Measurements from ENCODE around the gene PROX2.
A peak's percentile ranks its signal among the peaks of the same experiment; 100 is the strongest.

PROX2 gene, protein sequence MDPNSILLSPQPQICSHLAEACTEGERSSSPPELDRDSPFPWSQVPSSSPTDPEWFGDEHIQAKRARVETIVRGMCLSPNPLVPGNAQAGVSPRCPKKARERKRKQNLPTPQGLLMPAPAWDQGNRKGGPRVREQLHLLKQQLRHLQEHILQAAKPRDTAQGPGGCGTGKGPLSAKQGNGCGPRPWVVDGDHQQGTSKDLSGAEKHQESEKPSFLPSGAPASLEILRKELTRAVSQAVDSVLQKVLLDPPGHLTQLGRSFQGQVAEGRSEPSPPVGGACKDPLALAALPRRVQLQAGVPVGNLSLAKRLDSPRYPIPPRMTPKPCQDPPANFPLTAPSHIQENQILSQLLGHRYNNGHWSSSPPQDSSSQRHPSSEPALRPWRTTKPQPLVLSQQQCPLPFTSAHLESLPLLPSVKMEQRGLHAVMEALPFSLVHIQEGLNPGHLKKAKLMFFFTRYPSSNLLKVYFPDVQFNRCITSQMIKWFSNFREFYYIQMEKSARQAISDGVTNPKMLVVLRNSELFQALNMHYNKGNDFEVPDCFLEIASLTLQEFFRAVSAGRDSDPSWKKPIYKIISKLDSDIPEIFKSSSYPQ

DNA sequence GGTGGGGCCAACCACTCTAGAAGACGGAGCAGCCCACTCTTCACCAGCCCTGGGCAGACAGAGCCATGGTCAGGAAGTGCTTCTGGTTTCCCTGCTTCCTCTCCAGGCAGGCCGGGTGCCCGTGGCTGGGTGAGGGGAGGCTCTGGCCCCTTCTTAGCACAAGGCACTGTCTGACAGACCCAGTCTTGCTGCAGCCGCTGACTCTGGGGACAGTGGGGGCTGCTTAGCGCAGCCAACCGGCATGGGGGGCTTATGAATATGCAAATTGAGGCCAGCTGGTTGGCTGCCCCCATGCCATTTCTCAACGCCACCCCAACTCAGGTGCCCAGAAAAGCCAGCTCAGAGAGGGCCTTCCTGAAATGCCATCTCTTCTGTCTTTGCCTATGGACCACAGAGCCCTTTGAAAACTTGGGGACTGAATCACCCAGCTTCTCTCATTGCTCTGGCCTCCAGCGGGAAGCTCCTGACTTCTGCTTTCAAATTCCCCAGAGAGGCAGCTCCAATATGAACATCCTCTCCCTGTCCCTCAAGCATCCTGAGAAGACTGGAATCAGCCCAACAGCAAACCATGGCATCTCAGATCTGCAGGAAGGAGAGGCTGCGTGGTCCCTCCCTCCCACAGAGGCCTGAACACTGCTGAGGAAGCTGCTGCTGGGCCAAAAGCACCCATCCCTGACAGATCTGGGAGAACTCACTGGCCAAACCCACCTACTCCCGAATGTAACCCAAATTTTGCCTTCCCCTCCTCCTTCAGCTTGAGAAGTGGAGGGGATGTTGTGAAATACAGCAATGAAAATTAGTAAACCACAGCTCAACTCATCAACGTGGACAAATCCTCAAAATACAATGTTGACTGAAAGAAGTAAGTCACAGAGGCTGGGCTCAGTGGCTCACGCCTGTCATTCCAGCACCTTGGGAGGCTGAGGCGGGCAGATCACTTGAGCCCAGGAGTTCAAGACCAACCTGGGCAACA lies at the start of gene PROX2:
TSS of gene PROX2 (minus strand) at position 205 of the 973 bp plus-strand sequence. CDS start 12,311 bp downstream, outside the sequence.
- no peak for DNase-seq

DNA sequence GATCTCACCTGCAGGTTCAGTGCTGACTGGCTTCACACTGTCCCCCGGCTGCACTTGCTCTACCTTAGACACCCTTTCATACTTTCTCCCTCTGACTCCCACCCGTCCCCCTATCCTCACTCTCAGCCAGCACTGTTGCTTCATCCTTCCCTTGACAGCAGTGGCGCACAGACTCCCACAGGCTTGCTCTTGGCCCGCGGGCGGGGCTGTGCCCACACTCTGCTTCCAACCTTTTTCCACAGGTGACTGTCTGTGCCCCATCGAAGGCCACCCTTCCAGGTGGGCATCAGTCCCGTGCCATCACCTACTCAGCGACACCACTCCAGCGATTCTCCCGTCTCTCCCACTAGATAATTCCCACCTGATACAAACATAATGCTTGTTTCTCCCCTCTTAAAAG lies 48.1 kb upstream of the PROX2 start:
- no peak for DNase-seq

DNA sequence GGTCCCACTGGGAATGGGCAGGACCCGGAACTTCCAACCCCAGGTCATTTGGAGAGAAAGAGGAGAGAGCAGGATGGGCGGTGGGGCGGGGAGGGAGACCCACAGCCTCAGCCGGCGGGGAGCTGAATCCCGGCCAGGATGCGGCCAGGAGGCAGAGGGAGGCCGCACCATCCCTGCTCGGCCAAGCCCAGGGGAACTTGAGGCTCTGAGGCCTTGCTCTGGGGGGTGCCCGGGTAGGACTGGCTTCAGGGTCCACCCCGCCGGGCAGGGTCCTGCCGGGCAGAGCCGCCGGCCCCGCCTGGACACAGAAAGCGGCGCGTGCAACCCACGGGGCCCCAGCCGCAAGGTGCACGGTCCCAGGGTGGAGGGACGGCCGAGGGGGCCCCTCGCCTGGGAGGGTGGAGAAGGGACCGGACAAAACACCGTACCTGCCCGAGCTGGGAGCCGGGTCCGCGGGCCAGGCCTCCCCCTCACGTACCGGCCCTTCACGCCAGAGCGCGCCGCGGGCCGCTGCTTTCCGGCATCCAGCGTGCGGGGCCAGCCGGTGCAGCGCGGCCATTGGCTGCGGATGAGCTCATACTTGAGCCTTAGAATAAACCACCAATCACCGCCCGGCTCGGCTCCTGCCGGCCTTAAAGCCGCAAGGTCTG lies 46.9 kb upstream of the PROX2 start, which contains the start of gene RPS6KL1:
TSS of gene RPS6KL1 (minus strand) at position 509 of the 650 bp plus-strand sequence. CDS start 1,719 bp downstream, outside the sequence.
- DNase-seq = peak; percentile 9

DNA sequence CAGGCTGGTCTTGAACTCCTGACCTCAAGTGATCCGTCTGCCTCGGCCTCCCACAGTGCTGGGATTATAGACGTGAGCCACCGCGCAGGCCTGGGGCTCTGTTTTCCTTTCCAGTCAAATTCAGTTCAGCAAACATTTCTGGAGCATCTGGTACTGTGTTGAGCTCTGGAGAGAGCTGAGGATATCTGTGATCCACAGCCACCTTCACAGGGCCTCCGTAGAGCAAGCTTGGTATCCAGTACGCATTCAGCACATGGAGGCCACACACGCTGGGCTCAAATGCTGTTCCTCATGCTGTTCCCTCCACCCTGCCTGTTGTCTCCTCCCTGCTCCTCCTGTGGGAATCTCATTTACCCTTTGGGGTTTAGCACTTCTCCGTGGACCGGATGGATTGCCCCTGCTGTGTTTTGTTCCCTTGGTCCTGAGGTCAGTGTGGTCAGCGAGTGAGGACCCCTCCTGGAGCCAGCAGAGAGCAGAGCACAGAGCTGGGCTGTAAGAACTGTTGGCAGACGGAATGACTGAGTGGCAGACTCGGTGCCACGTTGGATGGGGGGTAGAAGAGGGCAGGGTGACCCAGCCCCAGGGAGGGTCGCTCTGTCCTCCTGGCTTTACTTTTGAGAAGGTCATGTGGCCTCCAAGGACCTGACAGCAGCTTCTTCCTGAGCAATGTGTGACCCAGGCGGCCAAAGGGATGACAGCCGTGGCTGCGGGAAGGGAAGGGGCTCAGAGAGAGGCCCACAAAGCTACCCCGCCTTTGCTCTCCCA lies 46.2 kb upstream of the PROX2 start:
- no peak for DNase-seq

DNA sequence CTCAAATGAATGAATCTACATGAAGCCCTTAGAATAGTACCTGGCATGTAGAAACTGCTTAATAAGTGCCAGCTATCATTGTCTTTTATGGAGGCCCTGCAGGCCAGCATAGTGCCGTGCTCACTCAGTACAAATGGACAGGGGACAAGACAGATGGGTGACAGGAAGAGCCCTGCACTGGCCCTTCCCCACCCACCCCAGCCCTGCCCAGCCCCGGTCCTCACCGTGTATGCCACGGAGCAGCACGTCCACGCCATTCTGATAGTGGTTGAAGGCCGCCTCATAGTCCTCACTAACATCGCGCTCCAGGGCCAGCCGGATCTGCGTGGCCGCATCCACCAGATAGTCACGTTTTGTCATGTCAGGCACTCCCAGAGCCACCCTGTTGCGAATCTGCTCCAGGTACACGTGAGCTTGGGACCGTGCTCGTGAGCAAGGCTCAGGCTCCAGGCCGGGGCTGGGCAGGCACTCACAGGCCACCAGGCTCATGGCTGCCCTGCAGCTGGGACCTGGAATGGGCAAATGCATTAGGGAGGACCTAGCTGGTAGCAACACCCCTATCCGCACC lies 45.2 kb upstream of the PROX2 start:
- DNase-seq = no peak

DNA sequence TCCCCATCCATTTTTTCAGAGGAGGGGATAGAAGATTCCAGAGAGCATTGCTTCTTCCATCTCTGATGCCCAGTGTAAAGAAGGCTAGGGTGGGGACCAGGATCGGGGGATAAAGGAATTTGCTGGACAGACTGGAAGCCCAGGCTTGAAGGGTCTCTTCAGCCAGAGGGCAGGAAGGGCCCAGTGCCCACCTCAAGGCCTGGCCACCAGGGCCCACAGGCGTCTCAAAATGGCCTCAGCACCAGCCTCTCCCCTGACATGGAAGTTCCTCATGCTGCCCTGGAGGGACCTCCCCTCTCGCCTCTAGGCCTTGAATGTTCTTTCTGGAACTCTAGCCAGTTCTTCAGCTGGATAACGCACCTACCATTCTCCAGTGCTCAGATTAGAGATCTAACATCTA lies 44.3 kb upstream of the PROX2 start:
- DNase-seq = no peak

DNA sequence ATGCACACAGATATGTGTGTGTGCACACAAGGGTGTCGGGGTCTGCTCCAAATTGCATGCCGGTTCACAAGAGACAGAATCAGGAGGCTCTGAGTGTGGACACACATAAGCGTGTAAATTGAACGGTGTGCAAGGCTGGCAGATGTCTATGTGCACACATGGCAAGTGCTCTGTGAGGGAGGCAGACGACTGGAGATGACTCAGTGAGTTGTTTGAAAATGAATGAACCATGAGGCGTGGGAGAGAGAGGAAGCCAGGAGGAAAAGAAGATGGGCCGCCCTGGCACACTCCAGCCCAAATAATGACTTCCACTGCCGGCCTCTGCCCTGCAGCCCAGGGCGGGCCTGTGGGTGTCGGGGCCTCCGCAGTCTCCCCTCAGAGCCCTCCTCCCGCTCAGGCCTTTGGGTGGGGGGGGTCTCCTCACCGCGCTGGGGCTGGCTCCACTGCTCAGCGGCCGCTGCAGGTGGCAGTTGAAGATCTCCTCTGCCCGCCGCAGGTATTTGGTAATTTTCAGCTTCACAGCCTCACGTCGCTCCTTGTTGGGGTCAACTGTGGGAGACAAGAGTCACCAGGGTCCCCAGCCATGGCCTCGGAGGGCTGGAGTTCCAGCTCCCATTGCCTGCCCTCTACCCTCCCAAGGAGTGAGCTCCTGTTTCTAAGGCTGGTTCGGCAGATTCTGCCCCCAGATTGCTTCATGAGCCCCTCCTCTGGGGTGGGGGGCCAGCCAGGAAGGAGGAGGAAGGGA lies 43.6 kb upstream of the PROX2 start:
- DNase-seq = no peak

DNA sequence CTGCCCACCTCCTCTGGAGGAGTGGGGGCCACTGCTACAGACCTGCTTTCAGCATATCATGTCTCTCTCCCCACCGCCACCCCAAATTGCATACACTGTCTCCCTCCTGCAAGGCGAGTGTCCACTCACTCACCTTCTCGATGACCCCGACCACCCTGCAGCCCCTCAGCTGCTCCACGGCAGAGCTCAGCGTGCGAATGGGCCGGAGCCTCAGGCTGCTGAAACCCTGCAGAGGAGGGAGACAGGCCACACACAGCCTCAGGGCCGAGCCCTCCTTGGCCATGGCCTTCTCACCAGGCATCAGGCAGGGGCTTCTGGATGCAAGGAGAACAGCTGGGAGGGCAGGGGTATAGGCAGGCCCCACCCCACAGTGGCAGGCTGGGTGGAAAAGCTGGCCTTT lies 42.4 kb upstream of the PROX2 start:
- DNase-seq = no peak

DNA sequence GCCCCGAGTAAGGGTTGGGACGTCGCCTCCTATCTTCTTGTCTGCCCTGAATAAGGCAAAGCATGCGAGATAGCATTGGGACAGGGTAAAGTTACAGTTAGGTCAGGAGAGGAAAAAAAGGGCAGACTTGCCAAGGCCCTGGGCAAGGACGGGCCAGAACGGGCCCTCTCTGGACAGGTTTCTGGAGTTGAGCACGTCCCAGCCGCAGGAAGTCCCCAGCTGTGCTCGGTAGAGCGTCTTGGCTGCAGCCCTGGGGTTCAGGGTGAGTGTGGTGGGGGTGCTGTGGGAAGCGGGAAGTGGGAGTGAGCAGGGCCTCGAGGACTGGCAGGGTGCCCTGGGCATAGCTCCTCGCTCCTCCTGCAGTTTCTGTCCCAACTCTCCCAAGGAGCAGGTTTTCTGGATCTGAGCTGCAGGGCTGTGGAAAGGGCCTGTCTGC lies 41.7 kb upstream of the PROX2 start:
- DNase-seq = no peak

DNA sequence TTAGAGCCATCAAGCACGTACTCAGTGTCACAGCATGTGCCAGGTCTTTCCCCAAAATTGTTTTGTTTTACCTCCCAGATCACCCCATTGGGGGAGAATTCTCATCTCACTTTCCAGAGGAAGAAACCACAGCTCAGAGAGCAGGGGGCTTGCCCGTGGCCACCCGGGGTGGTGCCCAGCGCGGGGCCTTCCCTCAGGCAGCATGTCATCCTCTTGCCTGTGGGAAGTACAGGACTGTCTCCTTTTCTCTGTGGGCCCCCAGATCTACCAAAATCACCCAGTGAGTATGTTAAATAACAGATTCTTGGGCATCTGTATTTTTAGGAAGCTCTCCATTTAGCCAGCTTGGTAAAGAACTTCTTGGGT lies 41.2 kb upstream of the PROX2 start:
- no peak for DNase-seq

DNA sequence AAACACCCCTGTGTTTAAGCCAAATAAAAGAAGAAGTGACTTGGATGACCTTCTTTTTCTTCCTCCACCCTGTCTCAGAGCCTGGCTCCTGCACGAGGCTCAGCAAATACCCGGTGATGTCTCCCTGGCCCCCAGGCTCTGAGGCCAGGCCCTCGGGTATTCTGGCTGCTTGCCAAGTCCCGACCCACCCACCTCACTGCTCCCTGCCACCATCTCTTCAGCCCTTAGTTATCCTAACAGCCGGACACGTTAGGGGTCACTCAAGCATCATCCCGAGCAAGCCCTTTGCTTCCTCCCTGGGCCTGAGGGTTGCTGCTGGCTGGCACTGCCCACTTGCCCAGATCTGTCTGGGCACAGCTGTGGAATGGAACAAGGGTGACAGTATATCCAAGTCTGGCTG lies 39.9 kb upstream of the PROX2 start:
- DNase-seq = no peak

DNA sequence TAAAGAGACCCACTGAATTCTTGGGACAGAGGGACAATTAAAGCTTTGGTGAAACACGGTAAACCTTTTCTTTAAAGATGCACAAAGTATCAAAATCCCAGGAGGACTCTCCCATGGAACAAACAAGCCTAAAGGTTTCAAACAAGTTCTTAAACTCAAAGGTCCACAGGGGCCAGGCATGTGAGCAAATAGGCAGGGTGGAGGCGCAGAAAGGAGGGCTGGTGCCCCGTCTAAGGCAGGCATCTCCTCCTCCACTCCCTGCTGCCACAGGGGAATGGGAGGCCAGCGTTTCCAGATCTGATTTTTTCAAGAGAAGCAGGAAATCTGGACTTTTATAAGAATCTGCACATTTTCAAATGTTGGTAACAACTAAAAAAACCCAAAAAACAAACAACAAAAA lies 39.5 kb upstream of the PROX2 start:
- no peak for DNase-seq

DNA sequence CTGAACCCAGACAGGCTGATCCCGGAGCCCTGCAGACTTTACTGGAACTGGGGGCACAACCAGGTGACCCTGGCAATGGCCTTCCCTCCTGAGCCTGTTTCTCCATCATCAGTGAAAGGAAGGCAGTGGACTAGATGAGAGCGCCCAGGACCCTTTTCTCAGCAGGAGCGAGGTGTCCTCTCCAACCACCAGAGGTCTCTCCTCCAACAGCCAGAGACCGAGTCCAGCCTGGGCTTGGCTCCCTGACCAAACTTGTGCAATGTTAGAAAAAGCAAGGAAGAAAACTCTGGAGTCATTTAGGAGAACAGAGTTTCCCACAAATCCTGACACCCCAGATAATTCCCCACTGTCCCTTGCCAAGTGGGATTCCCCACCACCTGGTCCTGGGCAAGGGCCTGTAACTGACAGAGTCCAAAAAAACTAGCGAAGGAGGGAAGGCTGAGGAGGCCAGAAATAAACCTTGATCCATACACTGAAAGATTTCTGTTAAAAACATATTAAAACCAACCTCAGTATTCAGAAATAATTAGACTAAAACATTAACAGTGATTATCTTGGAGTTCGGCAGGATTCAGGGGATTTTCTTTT lies 38.1 kb upstream of the PROX2 start:
- DNase-seq = no peak

DNA sequence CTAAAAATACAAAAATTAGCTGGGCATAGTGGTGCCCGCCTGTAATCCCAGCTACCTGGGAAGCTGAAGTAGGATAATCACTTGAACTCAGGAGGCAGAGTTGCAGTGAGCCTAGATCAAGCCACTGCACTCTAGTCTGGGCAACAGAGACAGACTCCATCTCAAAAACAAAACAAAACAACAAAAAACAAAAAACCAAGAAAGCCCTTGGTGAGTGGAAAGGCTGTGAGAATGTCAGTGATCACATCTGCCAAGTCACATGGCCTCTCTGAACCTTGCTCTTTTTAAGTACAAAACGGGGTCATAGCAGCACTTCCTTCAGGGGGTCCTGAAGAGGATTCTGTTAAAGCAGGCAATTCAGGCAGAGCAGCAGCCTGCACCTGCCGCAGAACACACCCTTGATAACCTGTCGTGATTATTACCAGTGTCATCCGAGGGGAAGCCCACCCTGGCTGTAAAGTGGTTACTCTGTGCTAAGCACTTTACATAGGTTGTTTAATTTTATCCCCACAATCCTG lies 37.5 kb upstream of the PROX2 start:
- no peak for DNase-seq

DNA sequence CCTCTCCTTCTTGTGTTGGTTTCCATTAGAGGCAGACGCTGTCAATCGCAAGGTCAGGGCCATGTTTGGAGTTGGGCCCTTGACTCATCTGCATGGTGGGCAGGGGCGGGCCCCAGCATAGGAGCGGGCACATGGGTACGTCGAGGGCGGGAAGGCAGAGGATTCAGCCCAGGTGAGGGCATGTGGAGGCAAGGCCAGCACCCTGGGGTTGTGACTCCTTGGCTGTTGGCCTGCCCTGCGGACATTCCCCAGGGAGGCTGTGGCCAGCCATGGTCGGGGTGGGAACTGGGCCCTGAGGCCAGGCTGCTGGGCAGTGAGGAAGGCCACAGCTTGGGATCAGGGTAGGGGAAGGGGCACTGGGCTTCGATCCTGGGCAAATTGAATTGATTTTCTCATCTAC lies 36.9 kb upstream of the PROX2 start:
- no peak for DNase-seq

DNA sequence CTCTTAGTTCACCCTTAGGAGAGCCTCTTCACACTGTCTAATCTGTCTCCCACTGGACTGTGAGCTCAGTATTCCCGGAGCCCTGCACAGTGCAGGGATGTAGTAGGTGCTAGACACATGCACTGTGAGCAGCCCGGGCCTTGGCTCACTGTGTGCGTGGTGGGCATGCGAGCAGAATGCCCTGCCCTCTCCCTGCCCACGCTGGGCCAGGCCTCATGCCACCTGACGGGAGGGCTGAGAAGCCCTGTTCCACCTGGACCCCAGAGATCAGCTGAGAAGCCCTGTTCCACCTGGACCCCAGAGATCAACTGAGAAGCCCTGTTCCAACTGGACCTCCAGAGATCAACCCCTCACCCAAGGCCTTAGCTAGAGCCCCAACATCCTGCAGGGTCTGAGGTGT lies 36.2 kb upstream of the PROX2 start:
- no peak for DNase-seq

DNA sequence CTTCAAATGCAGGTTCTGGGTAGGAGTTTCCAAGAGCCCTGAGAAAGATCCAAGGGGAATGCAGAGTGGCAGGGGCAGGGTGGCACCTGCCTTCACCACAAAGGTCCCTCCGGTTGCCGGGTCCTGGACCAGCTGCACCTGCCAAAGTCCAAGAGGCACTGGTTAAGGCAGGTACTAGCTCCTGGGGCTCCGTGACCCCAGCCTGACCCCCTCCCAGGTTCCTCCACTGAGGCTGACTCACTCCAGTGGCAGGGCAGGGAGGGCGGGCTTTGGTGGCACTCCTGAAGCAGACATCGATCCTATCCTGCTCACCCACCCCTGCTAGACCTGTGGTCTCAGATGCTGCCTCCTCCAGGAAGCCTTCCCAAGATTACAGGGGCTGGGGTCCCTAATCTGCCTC lies 35.8 kb upstream of the PROX2 start:
- no peak for DNase-seq

DNA sequence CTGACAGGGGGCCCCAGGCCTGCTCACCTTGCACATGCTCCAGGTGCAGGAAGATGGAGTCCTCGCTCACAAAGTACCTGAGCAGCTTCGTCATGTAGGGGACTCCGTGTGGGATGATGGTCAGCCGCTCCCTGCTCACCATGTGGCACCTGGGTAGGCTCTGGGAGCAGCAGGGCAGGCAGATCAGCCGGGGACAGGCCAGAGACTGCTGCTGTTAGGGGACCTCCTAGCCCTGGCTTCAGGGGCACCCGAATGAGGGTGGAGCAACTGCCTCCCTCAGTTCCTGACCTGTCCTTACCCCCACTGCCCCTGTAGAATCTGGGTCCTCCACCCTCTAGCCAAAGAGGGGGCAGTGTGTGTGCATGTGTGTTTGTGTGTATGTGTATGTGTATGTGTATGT lies 35.3 kb upstream of the PROX2 start:
- no peak for DNase-seq

DNA sequence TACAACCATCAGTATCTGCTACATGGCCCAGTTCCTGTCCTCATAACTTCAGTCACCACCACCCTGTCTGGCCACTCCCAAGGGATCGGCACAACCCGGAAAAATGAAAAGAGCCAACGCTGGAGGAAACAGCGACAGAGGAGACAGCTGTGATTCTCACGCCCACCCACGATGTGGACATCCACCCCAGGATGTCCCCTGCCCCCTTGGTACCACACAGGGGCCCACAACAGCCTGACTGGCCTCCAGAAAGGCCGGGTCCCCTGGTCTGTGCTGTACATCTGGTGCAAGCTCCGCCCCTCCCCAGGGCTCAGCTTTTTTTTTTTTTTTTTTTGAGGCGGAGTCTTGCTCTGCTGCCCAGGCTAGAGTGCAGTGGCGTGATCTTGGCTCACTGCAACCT lies 34.6 kb upstream of the PROX2 start:
- DNase-seq = no peak

DNA sequence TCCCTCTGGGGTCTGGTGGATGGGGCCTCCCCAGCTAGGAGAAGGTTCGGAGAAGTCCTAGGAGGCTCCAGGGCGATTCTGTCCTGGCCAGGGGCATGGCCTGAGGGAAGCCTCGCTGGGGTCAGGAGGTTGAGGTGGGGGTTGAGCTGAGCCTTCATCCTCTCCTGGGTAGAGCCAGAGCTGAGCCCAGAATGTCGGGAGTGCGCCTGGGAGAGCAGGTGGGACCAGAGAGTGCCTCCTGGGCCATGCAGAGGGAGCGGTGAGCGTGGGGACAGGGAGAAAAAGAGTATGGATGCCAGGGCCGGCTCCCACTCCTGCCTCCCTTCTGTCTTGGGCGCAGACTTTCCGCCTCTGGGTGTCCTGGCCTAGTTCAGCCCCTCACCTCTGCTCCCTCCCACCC lies 34.0 kb upstream of the PROX2 start:
- no peak for DNase-seq
